WTC11 (cell line): ENCODE data around the gene TNIP3. TPM values are rescaled to one million over a fixed set of nuclear protein-coding genes. Genes with fewer than 3 reads are reported as not detected.

Experiments used
- ATAC-seq: fragments of 200-7000 bp; cut with Tn5 transposase; 2 replicates; pipeline ENCODE4 v1.10.0; 2021; ENCODE audit warnings: mild to moderate bottlenecking, moderate library complexity
- CTCF ChIA-PET: fragments of 300-600 bp; sonication (Branson Sonifier 250); formaldehyde crosslinking; loops from one replicate; lab custom pipeline; 2021; ENCODE audit warnings: antibody characterized with exemption; lab: Charles Lee
- POLR2A ChIA-PET: fragments of 350-600 bp; sonication (Branson Sonifier 250); formaldehyde crosslinking; loops from one replicate; lab custom pipeline; 2021; ENCODE audit warnings: antibody characterized with exemption; lab: Charles Lee
- DNase-seq: peaks from one replicate; pipeline ENCODE4 v3.0.0; 2021; ENCODE audit warnings: low spot score
- H3K27ac Mint-ChIP-seq: 2 replicates; pipeline ENCODE4 v1.8.0; 2021; ENCODE audit warnings: mixed read lengths
- H3K27me3 Mint-ChIP-seq: 2 replicates; pipeline ENCODE4 v1.8.0; 2021; ENCODE audit warnings: low read depth, mild to moderate bottlenecking, moderate library complexity, mixed read lengths
- H3K36me3 Mint-ChIP-seq: 2 replicates; pipeline ENCODE4 v1.8.0; 2021; ENCODE audit warnings: mixed read lengths
- H3K4me1 Mint-ChIP-seq: 2 replicates; pipeline ENCODE4 v1.8.0; 2022; ENCODE audit warnings: mixed read lengths
- H3K4me3 Mint-ChIP-seq: 2 replicates; pipeline ENCODE4 v1.8.0; 2021; ENCODE audit warnings: mild to moderate bottlenecking, moderate library complexity, mixed read lengths
- H3K9me3 Mint-ChIP-seq: 2 replicates; pipeline ENCODE4 v1.8.0; 2021; ENCODE audit warnings: mixed read lengths
- ARID4B ChIP-seq: sonication (generic); formaldehyde crosslinking; IDR thresholded peaks from 2 replicates; pipeline ENCODE4 v1.8.0; 2023; ENCODE audit warnings: missing genetic modification reagents, mild to moderate bottlenecking, borderline replicate concordance
- ATF1 ChIP-seq: sonication (generic); formaldehyde crosslinking; IDR thresholded peaks from 2 replicates; pipeline ENCODE4 v1.8.1; 2023; ENCODE audit warnings: mild to moderate bottlenecking, moderate library complexity, missing genetic modification reagents
- ETV6 ChIP-seq: sonication (generic); formaldehyde crosslinking; IDR thresholded peaks from 2 replicates; pipeline ENCODE4 v1.8.1; 2022; ENCODE audit warnings: mild to moderate bottlenecking, missing genetic modification reagents
- FOXP1 ChIP-seq: sonication (generic); formaldehyde crosslinking; IDR thresholded peaks from 2 replicates; pipeline ENCODE4 v1.8.0; 2022; ENCODE audit warnings: missing genetic modification reagents, mild to moderate bottlenecking, moderate library complexity, borderline replicate concordance
- HMGA2 ChIP-seq: fragments of 250-450 bp; sonication (Bioruptor Pico); IDR thresholded peaks from 2 replicates; pipeline ENCODE4 v1.4.0; 2021; ENCODE audit warnings: mild to moderate bottlenecking, moderate library complexity
- NFE2L1 ChIP-seq: sonication (generic); formaldehyde crosslinking; IDR thresholded peaks from 2 replicates; pipeline ENCODE4 v1.8.1; 2023; ENCODE audit warnings: missing genetic modification reagents
- OVOL2 ChIP-seq: fragments of 250-450 bp; sonication (Bioruptor Pico); IDR thresholded peaks from 2 replicates; pipeline ENCODE4 v1.9.0; 2021; ENCODE audit warnings: mild to moderate bottlenecking, borderline replicate concordance
- STAT6 ChIP-seq: sonication (generic); formaldehyde crosslinking; conservative IDR thresholded peaks from 2 replicates; pipeline ENCODE4 v1.8.1; 2023; ENCODE audit warnings: mild to moderate bottlenecking, low read depth, missing genetic modification reagents, moderate library complexity
- TEAD4 ChIP-seq: sonication (generic); formaldehyde crosslinking; IDR thresholded peaks from 2 replicates; pipeline ENCODE4 v1.8.0; 2022; ENCODE audit warnings: mild to moderate bottlenecking, missing genetic modification reagents
- TP53 ChIP-seq: sonication (generic); formaldehyde crosslinking; IDR thresholded peaks from 2 replicates; pipeline ENCODE4 v1.8.1; 2023; ENCODE audit warnings: mild to moderate bottlenecking, missing genetic modification reagents
- USF1 ChIP-seq: sonication (generic); formaldehyde crosslinking; IDR thresholded peaks from 2 replicates; pipeline ENCODE4 v1.8.0; 2022; ENCODE audit warnings: mild to moderate bottlenecking, missing genetic modification reagents
- ZBTB21 ChIP-seq: sonication (generic); formaldehyde crosslinking; IDR thresholded peaks from 2 replicates; pipeline ENCODE4 v1.8.1; 2023; ENCODE audit warnings: mild to moderate bottlenecking, missing genetic modification reagents, borderline replicate concordance
- ZBTB43 ChIP-seq: sonication (generic); formaldehyde crosslinking; IDR thresholded peaks from 2 replicates; pipeline ENCODE4 v1.8.1; 2023; ENCODE audit warnings: mild to moderate bottlenecking, missing genetic modification reagents
- ZNF138 ChIP-seq: sonication (generic); formaldehyde crosslinking; conservative IDR thresholded peaks from 2 replicates; pipeline ENCODE4 v1.8.1; 2022; ENCODE audit warnings: mild to moderate bottlenecking, moderate library complexity, missing genetic modification reagents
- ZNF232 ChIP-seq: sonication (generic); formaldehyde crosslinking; IDR thresholded peaks from 2 replicates; pipeline ENCODE4 v1.8.0; 2022; ENCODE audit warnings: mild to moderate bottlenecking, missing genetic modification reagents
- ZNF317 ChIP-seq: sonication (generic); formaldehyde crosslinking; IDR thresholded peaks from 2 replicates; pipeline ENCODE4 v1.8.1; 2023; ENCODE audit warnings: low read depth, mild to moderate bottlenecking, moderate library complexity, missing genetic modification reagents, borderline replicate concordance
- ZSCAN18 ChIP-seq: fragments of 250-450 bp; sonication (Bioruptor Pico); IDR thresholded peaks from 2 replicates; pipeline ENCODE4 v2.1.2; 2022; ENCODE audit warnings: mild to moderate bottlenecking, moderate library complexity
- total RNA-seq: library from RNA; stranded (reverse); gene quantifications from 3 replicates; pipeline ENCODE4 v1.2.3, GENCODE V29; 2021

The TNIP3 gene
- total RNA-seq, 1 experiment from 2014 or later: not detected

GRCh38 chr4:121108557-121108956 lies 55.6 kb downstream of the TNIP3 start:
- Mint-ChIP-seq H3K4me3 (no peak overlapping the region), H3K9me3 (no peaks in the 10 kb centered on the region), H3K27me3 (no peaks in the 10 kb centered on the region), H3K27ac (no peak overlapping the region), H3K36me3 (no peaks in the 10 kb centered on the region), H3K4me1 (peaks cover 4% of the 10 kb centered on the region; the same call in 1 of the 2 replicates)
- no peak for TF ChIP-seq ZBTB43 (CRISPR knock-in tag)
- TF ChIP-seq FOXP1 (CRISPR knock-in tag): no peak
- no peak for TF ChIP-seq ZNF232 (CRISPR knock-in tag)
- no peak for TF ChIP-seq STAT6 (CRISPR knock-in tag)
- TF ChIP-seq TEAD4: no peak
- no peak for TF ChIP-seq HMGA2 (CRISPR knock-in tag)
- TF ChIP-seq ATF1: no peak
- no peak for TF ChIP-seq ETV6 (CRISPR knock-in tag)
- TF ChIP-seq ZSCAN18 (CRISPR knock-in tag): no peak
- no peak for TF ChIP-seq NFE2L1
- TF ChIP-seq ZBTB21 (CRISPR knock-in tag): no peak
- no peak for ATAC-seq
- CTCF ChIA-PET: no interaction called here
- DNase-seq: no peak
- POLR2A ChIA-PET: no interaction called here

GRCh38 chr4:121107507-121107906 lies 56.6 kb downstream of the TNIP3 start:
- H3K27me3 Mint-ChIP-seq: no peaks in the 10 kb centered on the region
- no peak for ATAC-seq
- TF ChIP-seq NFE2L1 (no peak), TP53 (no peak), OVOL2 (CRISPR knock-in tag) (no peak), ZNF317 (CRISPR knock-in tag) (no peak), ARID4B (CRISPR knock-in tag) (no peak), ZNF232 (CRISPR knock-in tag) (no peak), ZNF138 (CRISPR knock-in tag) (no peak), ZBTB21 (CRISPR knock-in tag) (no peak), USF1 (CRISPR knock-in tag) (no peak)
- TF ChIP-seq, all 79 proteins: peak for 0
- CTCF ChIA-PET: no interaction called here
- H3K4me3 Mint-ChIP-seq: no peak overlapping the region
- H3K27ac Mint-ChIP-seq: no peak overlapping the region
- H3K36me3 Mint-ChIP-seq: no peaks in the 10 kb centered on the region
- peaks cover 4% of the 10 kb centered on the region; the same call in 1 of the 2 replicates for H3K4me1 Mint-ChIP-seq
- H3K9me3 Mint-ChIP-seq: no peaks in the 10 kb centered on the region
- POLR2A ChIA-PET: no interaction called here
- no peak for DNase-seq
